GM12878 (cell line): Measurements from ENCODE around the gene ISG20L2. TPM values are rescaled to one million over a fixed set of nuclear protein-coding genes. Genes with fewer than 3 reads are reported as not detected.

ENCODE experiments used
- ATAC-seq: fragments of 200-7000 bp; cut with Tn5 transposase; 3 replicates; pipeline ENCODE4 v1.9.1; 2020; ENCODE audit warnings: mild to moderate bottlenecking, moderate library complexity
- BruUV-seq: library from RNA; stranded (reverse); fragments of 400-500 nt; replicated peaks from 2 replicates; lab custom pipeline; 2021; lab: Mats Ljungman, UMichigan
- CTCF ChIA-PET: fragments of 300-600 bp; sonication (Branson Sonifier 250); formaldehyde crosslinking; extraction: SDS; loops from one replicate; lab custom pipeline; 2021; ENCODE audit warnings: inconsistent platforms; lab: Yijun Ruan, JAX
- POLR2A ChIA-PET: fragments of 350-600 bp; formaldehyde crosslinking; extraction: SDS; loops from one replicate; lab custom pipeline; 2021; ENCODE audit warnings: inconsistent platforms; lab: Charles Lee
- RAD21 ChIA-PET: fragments of 300-600 bp; sonication (Branson Sonifier 250); formaldehyde crosslinking; loops from one replicate; lab custom pipeline; 2023; ENCODE audit warnings: antibody characterized with exemption; ENCODE audit not compliant: unreplicated experiment; lab: Charles Lee
- SMC1A ChIA-PET: fragments of 300-600 bp; sonication (Branson Sonifier 250); formaldehyde crosslinking; loops from one replicate; lab custom pipeline; 2023; ENCODE audit not compliant: unreplicated experiment, uncharacterized antibody; lab: Charles Lee
- DNase-seq: peaks from one replicate; pipeline ENCODE4 v3.0.0-alpha.2; 2011; ENCODE audit warnings: low read depth, low spot score
- FAIRE-seq: peaks from 3 replicates; lab custom pipeline; 2011; peaks lifted over from hg19 to GRCh38; lab: Jason Lieb, UNC
- H2AFZ ChIP-seq: 2 replicates; pipeline ENCODE4 v1.6.0; 2011; ENCODE audit warnings: low read depth, low read length, control low read depth; ENCODE audit not compliant: control insufficient read depth
- H3K27ac ChIP-seq: 2 replicates; pipeline ENCODE4 v1.5.1; 2011; ENCODE audit warnings: control low read depth; ENCODE audit not compliant: control insufficient read depth, insufficient read depth
- H3K27me3 ChIP-seq, 2 experiments: replicated peaks in 1 of 2; 2 replicates each; pipeline versions ENCODE4 v1.6.0 to v1.6.1; 2011; ENCODE audit warnings: low read length in 1 of 2; ENCODE audit not compliant: control insufficient read depth in 2 of 2, insufficient read depth in 2 of 2
- H3K36me3 ChIP-seq, 2 experiments: 2 replicates each; pipeline ENCODE4 v1.5.1; 2011; ENCODE audit warnings: low read length in 1 of 2; ENCODE audit not compliant: control insufficient read depth in 2 of 2, insufficient read depth in 2 of 2
- H3K4me1 ChIP-seq: 2 replicates; pipeline ENCODE4 v1.6.1; 2011; ENCODE audit warnings: mild to moderate bottlenecking, low read length, moderate library complexity, mixed read lengths; ENCODE audit not compliant: control insufficient read depth, insufficient read depth
- H3K4me2 ChIP-seq: 2 replicates; pipeline ENCODE4 v1.6.0; 2011; ENCODE audit warnings: control low read depth; ENCODE audit not compliant: control insufficient read depth, insufficient read depth
- H3K4me3 ChIP-seq: fragments of 200-600 bp; sonication (generic); 2 replicates; pipeline ENCODE4 v1.5.1; 2016
- H3K79me2 ChIP-seq: 2 replicates; pipeline ENCODE4 v1.6.0; 2011; ENCODE audit warnings: low read length; ENCODE audit not compliant: control insufficient read depth, insufficient read depth
- H3K9ac ChIP-seq: 2 replicates; pipeline ENCODE4 v1.8.0; 2011; ENCODE audit warnings: low read length, control low read depth, mixed read lengths; ENCODE audit not compliant: control insufficient read depth, insufficient read depth
- H3K9me3 ChIP-seq: replicated peaks from 3 replicates; pipeline ENCODE4 v1.5.1; 2011; ENCODE audit warnings: mild to moderate bottlenecking, low read length; ENCODE audit not compliant: control insufficient read depth, insufficient read depth
- H4K20me1 ChIP-seq: 2 replicates; pipeline ENCODE4 v1.6.0; 2011; ENCODE audit not compliant: control insufficient read depth, insufficient read depth
- BMI1 ChIP-seq: fragments of 450-650 bp; IDR thresholded peaks from 2 replicates; pipeline ENCODE4 v1.6.1; 2016; ENCODE audit warnings: mild to moderate bottlenecking, moderate library complexity, borderline replicate concordance
- BRCA1 ChIP-seq: IDR thresholded peaks from 2 replicates; pipeline ENCODE4 v1.6.1; 2011; ENCODE audit warnings: low read depth, low read length, improper control_type of control experiment
- EP300 ChIP-seq, 2 experiments: fragments of 150-350 bp in 1 of 2; IDR thresholded peaks; 2 replicates each; pipeline ENCODE4 v1.6.1; 2011 to 2012; ENCODE audit warnings: low read depth in 2 of 2, low read length in 2 of 2, borderline replicate concordance in 1 of 2, improper control_type of control experiment in 1 of 2, inconsistent platforms in 1 of 2; ENCODE audit not compliant: control insufficient read depth in 1 of 2
- JUND ChIP-seq: IDR thresholded peaks from 2 replicates; pipeline ENCODE4 v1.6.1; 2012; ENCODE audit warnings: low read depth, mild to moderate bottlenecking, low read length, improper control_type of control experiment, moderate library complexity
- PAX5 ChIP-seq: IDR thresholded peaks from 2 replicates; pipeline ENCODE4 v1.6.1; 2011; ENCODE audit warnings: low read depth, low read length, borderline replicate concordance
- SMC3 ChIP-seq: IDR thresholded peaks from 2 replicates; pipeline ENCODE4 v1.6.1; 2011; ENCODE audit warnings: low read length, improper control_type of control experiment, borderline replicate concordance
- WRNIP1 ChIP-seq: IDR thresholded peaks from 2 replicates; pipeline ENCODE4 v1.6.1; 2011; ENCODE audit warnings: low read depth, low read length, improper control_type of control experiment, borderline replicate concordance
- YBX1 ChIP-seq: fragments of 450-650 bp; IDR thresholded peaks from 2 replicates; pipeline ENCODE4 v1.6.1; 2016; ENCODE audit warnings: antibody characterized with exemption
- WGBS: methylation state at CpG from one replicate; pipeline ENCODE4 v1.1.6; 2016; ENCODE audit warnings: low lambda C conversion rate; ENCODE audit not compliant: insufficient replicate concordance, insufficient coverage; ENCODE audit errors: missing lambda C conversion rate; 5-methylcytosine and 5-hydroxymethylcytosine counted together
- in situ Hi-C: fragments of 300-500 bp; cut with MboI; formaldehyde crosslinking; loops from 9 replicates; pipeline ENCODE4 v1.14.3; 2018; ENCODE audit warnings: mixed read lengths
- intact Hi-C: fragments of 100-400 bp; cut with micrococcal nuclease; formaldehyde crosslinking; loops from one replicate; pipeline ENCODE4 v1.14.2; 2022; ENCODE audit not compliant: unreplicated experiment
- polyA plus RNA-seq, 11 experiments: library from polyadenylated mRNA; depleted of rRNA in 4 of 11; unstranded in 6 of 11; stranded (reverse) in 5 of 11; fragments of >200 nt; fragmentation: Nextera tagmentation in 4 of 11; fragmentation: Illumina TruSeq in 1 of 11; extraction: Ambion mirVana in 4 of 11; extraction: Trizol in 1 of 11; gene quantifications; 1 replicate in 1 of 11; 2 replicates in 10 of 11; pipeline versions ENCODE4 v1.2.1 to v1.2.3, GENCODE V29; 2011 to 2016; ENCODE audit warnings: inconsistent platforms in 2 of 11, missing spikeins in 2 of 11, low read depth in 1 of 11
- total RNA-seq, 4 experiments: library from RNA; depleted of rRNA in 3 of 4; stranded (reverse); fragments of >200 nt in 3 of 4; fragmentation: Illumina TruSeq in 1 of 4; extraction: Trizol in 1 of 4; gene quantifications; 2 replicates each; pipeline versions ENCODE4 v1.2.1 to v1.2.3, GENCODE V29; 2013 to 2021
- TF ChIP-seq, protein P1 (sequence below): IDR thresholded peaks from 2 replicates; pipeline ENCODE4 v1.6.1; 2012; ENCODE audit warnings: improper control_type of control experiment, low read depth, low read length; ENCODE audit not compliant: insufficient replicate concordance
- TF ChIP-seq, protein P2 (sequence below): IDR thresholded peaks from 2 replicates; pipeline ENCODE4 v1.6.1; 2011; ENCODE audit warnings: borderline replicate concordance, low read depth, mild to moderate bottlenecking, moderate library complexity, low read length; ENCODE audit not compliant: insufficient read depth, poor library complexity, severe bottlenecking

Gene ISG20L2
- total and polyA plus RNA-seq, 10 of the 15 experiments (the other 5 are each of a cell fraction or from before 2014, with no cell fraction given), result 16.4 to 111 (median 48.0) TPM

DNA sequence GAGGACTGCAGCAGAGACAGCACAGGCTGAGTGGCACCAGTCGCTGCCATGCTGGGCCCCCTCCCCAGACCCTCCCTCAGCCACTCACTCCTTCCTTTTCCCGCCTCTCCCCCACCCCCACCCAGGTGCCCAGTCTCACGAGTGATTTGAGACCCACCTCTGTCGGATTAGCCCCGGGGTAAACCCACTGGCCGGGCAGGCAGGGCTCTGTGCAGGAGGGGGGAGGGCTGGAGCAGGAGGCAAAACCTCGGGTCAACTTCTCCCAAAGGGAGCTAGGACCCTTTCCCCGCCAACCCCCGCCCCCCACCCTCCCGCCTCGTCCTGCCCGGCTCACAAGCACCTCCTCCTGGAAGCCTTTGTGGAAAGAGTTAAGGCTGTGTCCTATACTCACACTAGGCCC is 15.8 kb upstream of the ISG20L2 start:
- ATAC-seq, result no peak
- Histone ChIP-seq H3K4me2 (no peak overlapping the region), H3K4me3 (no peak overlapping the region), H3K27ac (no peak overlapping the region), H3K9me3 (no peaks in the 10 kb centered on the region), H4K20me1 (no peaks in the 10 kb centered on the region), H3K9ac (no peak overlapping the region), H3K4me1 (peaks cover 20% of the 10 kb centered on the region), H2AFZ (no peak overlapping the region), H3K36me3 (peaks cover 22 to 23% of the 10 kb centered on the region in 2 experiments), H3K79me2 (peaks cover 60% of the 10 kb centered on the region), H3K27me3 (no peaks in the 10 kb centered on the region)
- WGBS, result 67% methylated on average over 4 of the region's 12 CpGs
- ChIA-PET CTCF (interaction anchor here (0.8 kb wide), 1 partner anchor 18 kb away, joined by 4 read pairs; no protein-coding TSS in a partner anchor), POLR2A (no interaction called here), SMC1A (no interaction called here), RAD21 (no interaction called here)
- BruUV-seq, result no TSS peak
- intact Hi-C loops (loop anchor here (10.0 kb wide), 1 partner anchor 240 kb away; the partner anchor contains the start of gene MEF2D), in situ Hi-C loops (no loop called here)
- no peak for DNase-seq
- no peak for FAIRE-seq
- no peak for TF ChIP-seq BRCA1
- TF ChIP-seq JUND, result no peak
- no peak for TF ChIP-seq YBX1
- TF ChIP-seq BMI1, result no peak
- no peak for TF ChIP-seq WRNIP1
- TF ChIP-seq, protein P1, sequence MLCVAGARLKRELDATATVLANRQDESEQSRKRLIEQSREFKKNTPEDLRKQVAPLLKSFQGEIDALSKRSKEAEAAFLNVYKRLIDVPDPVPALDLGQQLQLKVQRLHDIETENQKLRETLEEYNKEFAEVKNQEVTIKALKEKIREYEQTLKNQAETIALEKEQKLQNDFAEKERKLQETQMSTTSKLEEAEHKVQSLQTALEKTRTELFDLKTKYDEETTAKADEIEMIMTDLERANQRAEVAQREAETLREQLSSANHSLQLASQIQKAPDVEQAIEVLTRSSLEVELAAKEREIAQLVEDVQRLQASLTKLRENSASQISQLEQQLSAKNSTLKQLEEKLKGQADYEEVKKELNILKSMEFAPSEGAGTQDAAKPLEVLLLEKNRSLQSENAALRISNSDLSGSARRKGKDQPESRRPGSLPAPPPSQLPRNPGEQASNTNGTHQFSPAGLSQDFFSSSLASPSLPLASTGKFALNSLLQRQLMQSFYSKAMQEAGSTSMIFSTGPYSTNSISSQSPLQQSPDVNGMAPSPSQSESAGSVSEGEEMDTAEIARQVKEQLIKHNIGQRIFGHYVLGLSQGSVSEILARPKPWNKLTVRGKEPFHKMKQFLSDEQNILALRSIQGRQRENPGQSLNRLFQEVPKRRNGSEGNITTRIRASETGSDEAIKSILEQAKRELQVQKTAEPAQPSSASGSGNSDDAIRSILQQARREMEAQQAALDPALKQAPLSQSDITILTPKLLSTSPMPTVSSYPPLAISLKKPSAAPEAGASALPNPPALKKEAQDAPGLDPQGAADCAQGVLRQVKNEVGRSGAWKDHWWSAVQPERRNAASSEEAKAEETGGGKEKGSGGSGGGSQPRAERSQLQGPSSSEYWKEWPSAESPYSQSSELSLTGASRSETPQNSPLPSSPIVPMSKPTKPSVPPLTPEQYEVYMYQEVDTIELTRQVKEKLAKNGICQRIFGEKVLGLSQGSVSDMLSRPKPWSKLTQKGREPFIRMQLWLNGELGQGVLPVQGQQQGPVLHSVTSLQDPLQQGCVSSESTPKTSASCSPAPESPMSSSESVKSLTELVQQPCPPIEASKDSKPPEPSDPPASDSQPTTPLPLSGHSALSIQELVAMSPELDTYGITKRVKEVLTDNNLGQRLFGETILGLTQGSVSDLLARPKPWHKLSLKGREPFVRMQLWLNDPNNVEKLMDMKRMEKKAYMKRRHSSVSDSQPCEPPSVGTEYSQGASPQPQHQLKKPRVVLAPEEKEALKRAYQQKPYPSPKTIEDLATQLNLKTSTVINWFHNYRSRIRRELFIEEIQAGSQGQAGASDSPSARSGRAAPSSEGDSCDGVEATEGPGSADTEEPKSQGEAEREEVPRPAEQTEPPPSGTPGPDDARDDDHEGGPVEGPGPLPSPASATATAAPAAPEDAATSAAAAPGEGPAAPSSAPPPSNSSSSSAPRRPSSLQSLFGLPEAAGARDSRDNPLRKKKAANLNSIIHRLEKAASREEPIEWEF, result no peak
- no peak for TF ChIP-seq SMC3
- TF ChIP-seq PAX5, result no peak
- no peak for TF ChIP-seq EP300 (IDR thresholded peaks at IDR 0.05; ENCODE audit: borderline replicate concordance in 1 of 2, control insufficient read depth in 1 of 2, low read depth in 2 of 2, low read length in 2 of 2)
- TF ChIP-seq, protein P2, sequence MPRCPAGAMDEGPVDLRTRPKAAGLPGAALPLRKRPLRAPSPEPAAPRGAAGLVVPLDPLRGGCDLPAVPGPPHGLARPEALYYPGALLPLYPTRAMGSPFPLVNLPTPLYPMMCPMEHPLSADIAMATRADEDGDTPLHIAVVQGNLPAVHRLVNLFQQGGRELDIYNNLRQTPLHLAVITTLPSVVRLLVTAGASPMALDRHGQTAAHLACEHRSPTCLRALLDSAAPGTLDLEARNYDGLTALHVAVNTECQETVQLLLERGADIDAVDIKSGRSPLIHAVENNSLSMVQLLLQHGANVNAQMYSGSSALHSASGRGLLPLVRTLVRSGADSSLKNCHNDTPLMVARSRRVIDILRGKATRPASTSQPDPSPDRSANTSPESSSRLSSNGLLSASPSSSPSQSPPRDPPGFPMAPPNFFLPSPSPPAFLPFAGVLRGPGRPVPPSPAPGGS, result no peak
